ENCODE measurements around the gene FBXW11.
A peak's percentile ranks its signal among the peaks of the same experiment; 100 is the strongest.

Gene FBXW11

DNA sequence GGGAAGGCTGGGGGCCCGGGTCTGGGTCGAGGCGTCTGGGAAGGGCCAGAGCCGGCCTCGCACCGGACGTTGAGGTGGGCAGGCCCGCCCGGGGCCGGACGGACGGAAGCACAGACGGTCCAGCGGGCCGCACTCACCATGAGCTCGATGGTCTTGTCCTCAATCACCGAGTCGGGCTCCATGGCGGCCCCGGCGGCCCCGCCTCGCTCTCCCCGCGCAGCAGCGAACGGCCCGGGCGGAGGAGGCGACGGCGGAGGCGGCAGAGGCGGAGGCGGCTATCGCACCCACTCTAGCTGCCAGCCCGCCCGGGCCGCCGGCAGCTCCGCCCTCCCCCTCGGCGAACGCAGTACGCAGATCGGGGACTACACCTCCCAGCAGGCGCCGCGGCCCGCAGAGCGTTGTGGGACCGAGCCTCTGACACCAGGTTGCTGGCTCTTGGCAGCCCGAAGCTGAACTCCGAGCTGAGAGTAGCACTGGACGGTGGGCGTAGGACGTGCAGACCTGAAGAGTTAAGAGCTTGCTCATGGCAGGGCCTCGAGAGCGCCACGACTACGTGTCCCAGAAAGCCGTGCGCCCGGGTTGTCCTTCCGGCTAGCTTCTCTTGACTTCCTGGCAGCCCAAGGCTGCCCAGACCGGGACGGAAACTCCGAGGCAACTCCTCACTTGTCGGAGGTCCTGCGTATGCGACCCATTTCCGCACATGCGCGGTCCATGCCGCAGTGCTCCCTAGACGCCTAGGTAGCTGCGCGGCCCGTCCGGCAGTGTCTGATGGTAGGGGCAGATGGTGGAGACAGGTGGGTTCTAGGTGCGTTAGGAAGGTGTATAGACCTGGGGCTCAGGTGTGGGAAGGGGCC is at the start of gene FBXW11:
FBXW11 (minus strand) TSS at position 318 of the 854 bp plus-strand sequence; CDS start at position 182, 136 bp downstream.
- peak within 1 kb of the TSS; percentile 94 for H3K9ac ChIP-seq (ENCODE audit: low read depth, low read length)
- no peaks in the 10 kb centered on the region for H3K9me3 ChIP-seq (ENCODE audit: control insufficient read depth, insufficient read depth, low read length)
- H3K4me1 ChIP-seq (ENCODE audit: insufficient read depth, low read length) = peaks cover 29% of the 10 kb centered on the region
- no peaks in the 10 kb centered on the region for H3K36me3 ChIP-seq (ENCODE audit: insufficient read depth, low read length)

DNA sequence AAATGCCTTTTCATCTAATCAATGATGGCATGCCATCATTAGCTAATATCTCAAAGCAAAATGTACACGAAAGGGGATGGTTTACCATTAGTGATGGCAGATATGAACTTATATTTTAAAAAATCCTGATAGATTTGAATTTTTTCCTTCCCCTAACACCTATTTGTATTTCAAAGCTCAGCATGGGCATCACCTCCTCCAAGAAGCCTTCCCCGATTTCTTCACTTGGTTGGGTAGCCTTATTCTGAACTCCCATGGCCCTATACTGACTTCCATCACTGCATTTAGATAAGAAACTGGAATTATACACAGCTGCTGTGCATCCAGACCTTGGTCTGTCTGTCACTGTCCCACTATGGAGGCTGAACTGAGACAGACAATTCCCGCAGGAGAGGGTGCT is 49.6 kb upstream of the FBXW11 start:
- Histone ChIP-seq H3K9me3 (ENCODE audit: control insufficient read depth, insufficient read depth, low read length) (no peaks in the 10 kb centered on the region), H3K36me3 (ENCODE audit: insufficient read depth, low read length) (peaks cover 7% of the 10 kb centered on the region), H3K9ac (ENCODE audit: low read depth, low read length) (no peak overlapping the region), H3K4me1 (ENCODE audit: insufficient read depth, low read length) (no peaks in the 10 kb centered on the region)

DNA sequence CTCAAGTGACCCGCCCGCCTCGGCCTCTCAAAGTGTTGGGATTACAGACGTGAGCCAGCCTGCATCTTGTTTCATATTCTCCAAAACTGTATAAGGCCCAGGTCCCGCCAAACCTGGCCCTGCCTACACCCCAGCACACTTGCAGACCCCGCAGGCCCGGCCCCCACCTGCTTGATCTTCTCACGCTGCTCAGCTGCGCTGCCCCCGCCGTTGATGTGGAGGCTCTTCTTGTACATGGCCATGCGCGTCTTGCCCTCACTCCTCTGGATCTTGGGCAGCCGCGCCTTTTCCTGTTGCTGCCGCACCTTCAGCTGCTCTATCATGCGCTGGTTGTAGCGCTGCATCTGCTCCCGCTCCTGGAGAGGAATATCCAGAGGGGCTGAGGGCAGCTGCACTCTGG is 49.0 kb upstream of the FBXW11 start:
- Histone ChIP-seq H3K9ac (ENCODE audit: low read depth, low read length) (no peak overlapping the region), H3K9me3 (ENCODE audit: control insufficient read depth, insufficient read depth, low read length) (no peaks in the 10 kb centered on the region), H3K36me3 (ENCODE audit: insufficient read depth, low read length) (peaks cover 4% of the 10 kb centered on the region), H3K4me1 (ENCODE audit: insufficient read depth, low read length) (no peaks in the 10 kb centered on the region)

DNA sequence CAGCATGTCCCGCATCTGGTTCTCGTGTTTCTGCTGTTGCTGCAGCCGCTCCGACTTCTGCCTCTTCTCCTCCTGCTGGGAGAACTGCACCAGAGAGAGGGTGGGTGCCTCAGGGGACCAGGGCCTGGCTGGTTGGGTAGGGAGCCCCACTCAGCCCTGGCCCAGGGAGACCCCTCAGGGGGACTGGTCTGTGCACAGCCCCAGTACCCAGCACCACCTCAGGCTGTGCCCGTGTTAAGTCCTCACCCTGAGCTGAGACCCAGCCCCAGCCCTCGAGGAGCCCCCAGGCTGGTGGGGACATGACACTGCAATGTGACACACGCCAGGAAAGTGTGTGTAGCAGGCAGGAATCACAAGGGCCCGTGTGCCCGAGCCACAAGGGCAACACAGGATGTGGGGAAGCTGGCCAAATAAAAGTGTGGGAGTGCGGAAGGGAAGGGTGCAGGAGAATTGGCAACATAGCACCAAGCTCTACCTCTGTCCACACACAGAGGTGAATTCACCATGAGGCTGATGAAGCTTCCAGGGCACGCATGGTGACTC is 48.2 kb upstream of the FBXW11 start:
- no peaks in the 10 kb centered on the region for H3K4me1 ChIP-seq (ENCODE audit: insufficient read depth, low read length)
- no peak overlapping the region for H3K9ac ChIP-seq (ENCODE audit: low read depth, low read length)
- peaks cover 2% of the 10 kb centered on the region; the same call in 1 of the 2 replicates for H3K36me3 ChIP-seq (ENCODE audit: insufficient read depth, low read length)
- no peaks in the 10 kb centered on the region for H3K9me3 ChIP-seq (ENCODE audit: control insufficient read depth, insufficient read depth, low read length)

DNA sequence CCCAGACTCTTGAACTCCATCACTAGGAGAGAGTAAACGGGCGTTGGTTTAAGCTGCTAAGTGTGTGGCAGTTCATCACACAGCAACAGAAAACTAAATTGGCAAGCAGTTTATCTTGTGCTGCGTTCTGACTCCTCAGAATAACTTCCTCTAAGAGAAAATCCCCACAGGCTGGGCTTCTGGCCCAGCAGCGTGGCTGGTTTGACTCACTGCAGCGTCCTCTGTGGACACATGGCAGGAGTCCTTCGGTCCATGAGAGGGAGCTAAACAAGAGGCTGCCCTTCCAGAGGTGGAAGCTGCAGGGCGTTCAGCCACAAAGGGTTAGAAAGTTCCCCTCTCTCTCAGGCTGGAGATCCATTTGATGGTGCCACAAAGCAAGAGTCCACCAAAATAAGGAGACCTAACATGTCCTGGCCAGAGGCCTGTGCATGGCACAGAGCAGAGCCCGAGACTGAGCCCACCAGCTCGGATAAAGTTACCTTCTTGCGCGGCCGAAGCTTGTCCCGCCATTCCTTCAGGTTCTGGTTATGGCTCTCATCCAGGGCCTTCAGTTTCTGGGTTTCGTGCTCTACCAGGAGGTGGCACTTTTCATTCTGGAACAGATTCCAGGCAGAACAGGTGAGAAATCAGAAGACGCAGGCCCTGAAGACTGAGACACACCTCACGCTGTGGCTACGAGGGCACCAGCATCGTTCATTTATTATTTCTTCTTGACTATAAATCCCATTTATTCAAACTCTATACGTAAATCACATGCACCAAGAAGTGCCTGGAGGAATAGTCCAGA is 46.2 kb upstream of the FBXW11 start:
- Histone ChIP-seq H3K9ac (ENCODE audit: low read depth, low read length) (no peak overlapping the region), H3K36me3 (ENCODE audit: insufficient read depth, low read length) (peaks cover 6% of the 10 kb centered on the region; the same call in 1 of the 2 replicates), H3K9me3 (ENCODE audit: control insufficient read depth, insufficient read depth, low read length) (no peaks in the 10 kb centered on the region), H3K4me1 (ENCODE audit: insufficient read depth, low read length) (peaks cover 11% of the 10 kb centered on the region; the same call in 1 of the 2 replicates)

DNA sequence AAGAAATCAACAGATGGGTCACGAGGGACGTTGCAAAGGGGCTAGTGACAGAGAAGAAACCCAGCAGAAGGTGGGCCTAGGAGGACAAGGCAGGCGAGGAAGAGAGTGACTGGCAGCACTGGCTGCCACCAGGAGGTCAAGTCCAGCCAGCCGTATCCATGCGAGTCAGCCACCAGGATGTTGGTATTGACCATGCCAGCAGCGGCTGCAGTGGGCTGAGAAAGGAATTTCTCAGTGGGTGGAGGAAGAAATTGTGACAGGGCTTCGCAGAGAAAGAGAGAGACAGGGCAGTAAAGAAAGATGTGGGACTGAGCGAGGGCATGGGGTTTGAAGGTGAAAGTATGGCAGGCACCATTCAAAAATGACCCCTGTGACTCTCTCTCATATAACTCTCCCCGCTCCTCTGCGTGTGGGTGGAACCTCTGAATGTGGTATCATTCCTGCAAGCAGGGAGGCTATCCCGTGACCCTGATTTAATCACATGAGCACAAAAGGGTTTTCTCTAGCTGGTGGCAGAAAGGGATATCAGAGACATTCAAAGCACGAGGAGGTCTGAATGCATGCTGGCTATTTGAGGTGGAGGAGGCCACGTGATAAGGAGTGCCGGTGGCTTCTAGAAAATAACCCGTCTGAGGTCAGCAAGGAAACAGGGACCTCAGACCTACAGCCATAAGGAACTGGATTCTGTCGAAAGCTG is 45.4 kb upstream of the FBXW11 start:
- Histone ChIP-seq H3K36me3 (ENCODE audit: insufficient read depth, low read length) (peaks cover 6% of the 10 kb centered on the region; the same call in 1 of the 2 replicates), H3K4me1 (ENCODE audit: insufficient read depth, low read length) (peaks cover 11% of the 10 kb centered on the region; the same call in 1 of the 2 replicates), H3K9ac (ENCODE audit: low read depth, low read length) (no peak overlapping the region), H3K9me3 (ENCODE audit: control insufficient read depth, insufficient read depth, low read length) (no peaks in the 10 kb centered on the region)

DNA sequence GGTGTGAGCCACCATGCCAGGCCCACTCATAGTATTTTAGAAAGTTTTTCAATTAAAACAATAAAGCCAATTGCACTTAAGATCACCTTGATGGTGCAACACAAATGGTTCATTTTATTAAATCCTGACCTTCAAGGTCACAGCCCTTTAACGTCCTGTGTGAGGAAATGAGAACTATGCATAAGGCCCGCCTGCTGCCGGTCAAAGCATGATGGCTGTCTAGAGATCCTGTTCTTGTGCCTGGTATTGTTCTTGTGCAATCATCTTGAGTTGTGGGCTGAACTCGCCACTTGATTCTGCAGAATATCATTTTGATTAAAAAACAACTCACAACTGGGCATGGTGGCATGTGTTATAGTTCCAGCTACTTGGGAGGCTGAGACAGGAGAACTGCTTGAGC is 43.6 kb upstream of the FBXW11 start:
- Histone ChIP-seq H3K4me1 (ENCODE audit: insufficient read depth, low read length) (peaks cover 11% of the 10 kb centered on the region; the same call in 1 of the 2 replicates), H3K36me3 (ENCODE audit: insufficient read depth, low read length) (peaks cover 6% of the 10 kb centered on the region; the same call in 1 of the 2 replicates), H3K9ac (ENCODE audit: low read depth, low read length) (no peak overlapping the region), H3K9me3 (ENCODE audit: control insufficient read depth, insufficient read depth, low read length) (no peaks in the 10 kb centered on the region)

DNA sequence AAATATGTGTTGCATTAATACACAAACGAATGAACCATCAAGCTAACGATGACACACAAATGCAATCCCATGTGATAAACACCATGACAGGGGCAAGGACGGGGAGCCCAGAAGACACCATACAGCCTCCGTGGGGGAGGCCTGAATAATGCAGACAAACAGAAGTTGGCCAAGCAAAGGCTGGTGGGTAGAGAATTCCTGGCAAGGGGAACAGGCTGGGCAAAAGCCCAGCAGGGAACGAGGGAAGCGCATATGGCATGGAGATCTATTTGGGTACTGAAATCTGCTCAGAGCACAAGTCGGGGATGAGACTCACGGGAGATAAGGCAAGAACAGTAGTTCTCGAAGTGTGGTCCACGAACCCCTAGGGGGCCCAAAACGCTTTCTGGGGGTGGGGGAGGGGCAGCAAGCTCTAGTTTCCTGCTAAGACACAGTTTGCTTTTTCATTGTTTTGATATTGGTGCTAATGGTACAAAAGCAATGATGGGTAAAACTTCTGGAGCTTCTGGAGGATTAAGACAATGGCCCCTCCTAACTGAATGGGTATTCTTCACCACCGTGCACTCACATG is 42.9 kb upstream of the FBXW11 start:
- H3K9me3 ChIP-seq (ENCODE audit: control insufficient read depth, insufficient read depth, low read length) = no peaks in the 10 kb centered on the region
- peaks cover 6% of the 10 kb centered on the region; the same call in 1 of the 2 replicates for H3K36me3 ChIP-seq (ENCODE audit: insufficient read depth, low read length)
- peaks cover 11% of the 10 kb centered on the region; the same call in 1 of the 2 replicates for H3K4me1 ChIP-seq (ENCODE audit: insufficient read depth, low read length)
- H3K9ac ChIP-seq (ENCODE audit: low read depth, low read length) = no peak overlapping the region

DNA sequence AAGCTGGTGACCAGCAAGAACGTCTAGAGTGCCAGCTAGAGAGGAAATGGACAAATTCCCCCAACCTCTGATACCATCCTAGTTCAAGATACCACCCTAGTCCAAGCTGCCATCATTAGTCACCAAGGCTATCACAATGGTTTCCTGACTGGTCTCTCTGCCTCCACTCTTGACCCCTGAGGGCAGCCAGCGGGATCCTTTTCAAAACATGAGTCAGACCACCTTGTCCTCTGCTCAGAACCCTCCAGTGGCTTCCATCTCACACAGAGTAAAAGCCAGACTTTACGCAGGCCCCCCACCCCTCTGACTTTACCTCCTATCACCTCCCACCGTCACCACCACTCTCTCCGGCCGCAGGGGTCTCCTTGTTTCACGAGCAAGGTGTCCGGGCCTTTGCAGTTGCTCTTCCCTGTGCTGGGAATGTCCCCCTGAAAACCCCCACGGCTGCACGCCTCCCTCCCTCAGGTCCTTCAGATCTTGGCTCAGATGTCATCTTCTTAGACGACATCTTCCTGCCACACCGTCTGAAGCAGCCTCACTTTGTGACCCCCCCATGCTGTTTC is 42.2 kb upstream of the FBXW11 start:
- peaks cover 6% of the 10 kb centered on the region; the same call in 1 of the 2 replicates for H3K36me3 ChIP-seq (ENCODE audit: insufficient read depth, low read length)
- peaks cover 11% of the 10 kb centered on the region; the same call in 1 of the 2 replicates for H3K4me1 ChIP-seq (ENCODE audit: insufficient read depth, low read length)
- no peak overlapping the region for H3K9ac ChIP-seq (ENCODE audit: low read depth, low read length)
- H3K9me3 ChIP-seq (ENCODE audit: control insufficient read depth, insufficient read depth, low read length) = no peaks in the 10 kb centered on the region

DNA sequence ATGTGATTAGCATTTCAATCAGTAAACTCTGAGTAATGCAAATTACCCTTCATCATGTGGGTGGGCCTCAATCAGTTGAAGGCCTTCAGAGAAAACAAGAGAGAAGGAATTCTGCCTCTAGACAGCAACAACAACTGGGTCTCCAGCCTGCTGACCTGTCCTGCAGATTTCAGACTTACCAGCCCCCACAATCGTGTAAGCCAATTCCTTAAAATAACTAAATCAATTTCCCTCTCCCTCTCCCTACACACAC is 41.7 kb upstream of the FBXW11 start:
- Histone ChIP-seq H3K4me1 (ENCODE audit: insufficient read depth, low read length) (peaks cover 11% of the 10 kb centered on the region; the same call in 1 of the 2 replicates), H3K9ac (ENCODE audit: low read depth, low read length) (no peak overlapping the region), H3K9me3 (ENCODE audit: control insufficient read depth, insufficient read depth, low read length) (no peaks in the 10 kb centered on the region), H3K36me3 (ENCODE audit: insufficient read depth, low read length) (peaks cover 6% of the 10 kb centered on the region; the same call in 1 of the 2 replicates)

DNA sequence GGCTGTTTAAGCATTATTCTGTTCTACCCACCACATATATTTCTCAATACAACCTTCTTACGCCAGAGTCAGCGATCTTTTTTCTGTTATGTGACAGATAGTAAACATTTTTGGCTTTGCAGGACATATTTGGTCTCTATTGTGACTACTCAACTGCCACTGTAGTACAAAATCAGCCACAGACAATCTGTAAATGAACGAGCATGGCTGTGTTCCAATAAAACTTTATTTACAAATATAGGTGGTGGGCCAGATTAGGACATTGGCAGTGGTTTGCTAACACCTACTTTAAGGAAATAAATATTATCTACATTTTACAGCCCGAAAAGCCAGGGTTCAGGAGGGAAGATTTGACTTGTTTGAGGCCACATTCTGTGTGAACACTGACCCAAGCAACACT is 40.2 kb upstream of the FBXW11 start:
- Histone ChIP-seq H3K9ac (ENCODE audit: low read depth, low read length) (no peak overlapping the region), H3K36me3 (ENCODE audit: insufficient read depth, low read length) (peaks cover 3% of the 10 kb centered on the region; the same call in 1 of the 2 replicates), H3K4me1 (ENCODE audit: insufficient read depth, low read length) (peaks cover 11% of the 10 kb centered on the region; the same call in 1 of the 2 replicates), H3K9me3 (ENCODE audit: control insufficient read depth, insufficient read depth, low read length) (no peaks in the 10 kb centered on the region)

DNA sequence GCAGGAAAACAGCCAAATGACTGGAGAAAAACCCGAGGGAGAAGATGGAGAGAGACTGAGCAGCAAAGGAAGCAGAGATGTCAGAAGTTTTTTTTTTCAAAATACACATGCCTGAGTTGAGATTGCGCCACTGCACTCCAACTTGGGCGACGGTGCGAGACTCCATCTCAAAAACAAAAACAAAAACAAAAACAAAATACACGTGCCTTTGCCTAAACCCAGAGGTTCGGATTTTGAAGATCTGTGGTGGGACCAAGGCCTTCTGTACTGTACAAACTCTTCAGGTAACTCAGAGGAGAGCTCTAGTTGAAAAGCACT is 38.8 kb upstream of the FBXW11 start:
- Histone ChIP-seq H3K36me3 (ENCODE audit: insufficient read depth, low read length) (peaks cover 3% of the 10 kb centered on the region; the same call in 1 of the 2 replicates), H3K9ac (ENCODE audit: low read depth, low read length) (no peak overlapping the region)

DNA sequence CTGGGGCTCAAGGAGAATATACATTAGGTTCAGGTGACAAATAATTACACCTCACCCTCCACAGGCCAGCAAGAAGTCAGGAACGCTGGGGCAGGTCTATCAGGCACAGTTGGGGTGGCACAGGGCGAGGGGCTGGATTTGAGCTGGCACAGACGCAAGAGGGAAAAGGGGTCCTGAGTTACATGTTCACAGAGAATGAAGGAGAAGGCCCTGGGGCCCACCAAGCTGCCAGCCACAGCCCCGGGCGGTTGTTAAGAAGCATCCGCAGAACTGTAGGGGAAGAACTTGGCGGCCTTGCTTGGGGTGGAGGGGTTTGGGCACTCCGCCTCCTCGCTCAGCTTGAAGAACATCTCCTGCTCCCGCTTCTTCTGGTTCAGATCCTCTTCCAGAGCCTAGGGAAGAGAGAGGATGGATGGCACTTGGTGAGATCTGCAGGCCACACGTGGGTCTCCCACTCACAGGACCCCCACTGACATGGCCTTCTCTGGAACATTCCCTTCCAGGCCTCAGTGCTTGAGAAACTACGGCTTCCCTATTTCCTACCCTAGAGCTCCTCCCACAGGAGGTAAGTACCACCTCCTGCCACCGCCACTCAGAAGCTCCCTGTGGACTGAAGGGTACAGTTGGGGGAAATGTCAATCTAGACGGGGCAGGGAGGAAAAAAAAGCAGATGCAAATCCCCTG is 38.3 kb upstream of the FBXW11 start:
- Histone ChIP-seq H3K36me3 (ENCODE audit: insufficient read depth, low read length) (peaks cover 3% of the 10 kb centered on the region; the same call in 1 of the 2 replicates), H3K9ac (ENCODE audit: low read depth, low read length) (no peak overlapping the region), H3K9me3 (ENCODE audit: control insufficient read depth, insufficient read depth, low read length) (no peaks in the 10 kb centered on the region), H3K4me1 (ENCODE audit: insufficient read depth, low read length) (peaks cover 11% of the 10 kb centered on the region)

More for the DNA sequence above, 38.8 kb upstream of the FBXW11 start:
- Histone ChIP-seq H3K9me3 (ENCODE audit: control insufficient read depth, insufficient read depth, low read length) (no peaks in the 10 kb centered on the region), H3K4me1 (ENCODE audit: insufficient read depth, low read length) (peaks cover 11% of the 10 kb centered on the region; the same call in 1 of the 2 replicates)

Measured in ES-I3 (cell line).